ENCODE measurements around the gene ISCA1.

GRCh38 chr9:86272221-86272620, 10.1 kb downstream of the ISCA1 start:
- no peak for TF ChIP-seq CTCF (optimal IDR thresholded peaks at IDR 0.05 in 1 of 3, IDR thresholded peaks at IDR 0.05 in 1 of 3, conservative IDR thresholded peaks at IDR 0.05 in 1 of 3; ENCODE audit: extremely low read depth in 1 of 3, insufficient read depth in 2 of 3, low read length in 3 of 3)
- TF ChIP-seq EZH2 (IDR thresholded peaks at IDR 0.05; ENCODE audit: low read length): no peak
